Measurements from ENCODE around the gene PABPN1L. TPM values are rescaled to one million over a fixed set of nuclear protein-coding genes. Genes with fewer than 3 reads are reported as not detected.

PABPN1L gene
- total and polyA plus RNA-seq, 2 of the 4 experiments (the other 2 are of a cell fraction): not detected

GRCh38 chr16:88883946-88884345 is 17.5 kb upstream of the PABPN1L start:
- Histone ChIP-seq H4K8ac (ENCODE audit: low read depth in 2 of 2, low read length in 2 of 2) (no peak overlapping the region), H3K4me2 (ENCODE audit: low read depth, low read length) (no peak overlapping the region), H3K27me3 (ENCODE audit: control insufficient read depth, insufficient read depth, low read length) (peaks cover 23% of the 10 kb centered on the region), H3K79me1 (ENCODE audit: low read depth in 1 of 2, low read length in 2 of 2) (no peaks in the 10 kb centered on the region), H3K9me3 (ENCODE audit: control insufficient read depth, insufficient read depth, low read length) (no peaks in the 10 kb centered on the region; the same call in 1 of the 2 replicates), H2AK5ac (ENCODE audit: low read depth, low read length) (no peak overlapping the region), H2AFZ (replicated peaks; ENCODE audit: low read length, poor library complexity) (no peak overlapping the region), H3K56ac (ENCODE audit: extremely low read depth, insufficient read depth, low read length) (no peak overlapping the region), H3K4ac (ENCODE audit: low read depth, low read length) (no peak overlapping the region), H3K36me3 (ENCODE audit: control insufficient read depth, insufficient read depth, low read length) (no peaks in the 10 kb centered on the region), H3K4me1 (ENCODE audit: control insufficient read depth, insufficient read depth, low read length) (peaks cover 8% of the 10 kb centered on the region; the same call in 1 of the 2 replicates), H4K5ac (ENCODE audit: low read depth, low read length) (no peak overlapping the region), H3K4me3 (ENCODE audit: insufficient read depth, low read depth, low read length) (no peak overlapping the region), H4K20me1 (ENCODE audit: insufficient read depth, low read length) (no peaks in the 10 kb centered on the region), H2BK20ac (ENCODE audit: low read depth, low read length) (no peak overlapping the region), H2BK15ac (ENCODE audit: low read depth, low read length) (no peak overlapping the region), H3K23ac (ENCODE audit: low read depth, low read length) (no peak overlapping the region), H2AK9ac (replicated peaks; ENCODE audit: low read depth, low read length, poor library complexity) (no peak overlapping the region), H3K27ac (ENCODE audit: insufficient read depth, low read length) (no peak overlapping the region), H4K91ac (ENCODE audit: insufficient read depth, low read depth, low read length) (no peak overlapping the region), H3K9ac (ENCODE audit: low read depth, low read length) (no peak overlapping the region), H3K9me1 (ENCODE audit: insufficient read depth, low read length) (no peaks in the 10 kb centered on the region), H2BK120ac (ENCODE audit: low read depth, low read length) (no peak overlapping the region), H3K14ac (replicated peaks; ENCODE audit: low read depth, low read length) (no peak overlapping the region), H2BK5ac (ENCODE audit: low read depth, low read length, poor library complexity, severe bottlenecking) (no peak overlapping the region), H3K18ac (ENCODE audit: low read depth, low read length) (no peak overlapping the region)
- no peak for TF ChIP-seq RAD21 (IDR thresholded peaks at IDR 0.05; ENCODE audit: low read length)
- TF ChIP-seq MXI1 (IDR thresholded peaks at IDR 0.05; ENCODE audit: borderline replicate concordance, low read depth, low read length): no peak
- no peak for TF ChIP-seq CTCF (conservative IDR thresholded peaks at IDR 0.05; ENCODE audit: low read depth, low read length)
- TF ChIP-seq RFX5 (IDR thresholded peaks at IDR 0.05; ENCODE audit: low read depth, low read length): no peak
- no peak for TF ChIP-seq CEBPB (IDR thresholded peaks at IDR 0.05; ENCODE audit: low read depth, low read length)
- TF ChIP-seq MAZ (IDR thresholded peaks at IDR 0.05; ENCODE audit: borderline replicate concordance, low read depth, low read length): no peak
- no peak for TF ChIP-seq BHLHE40 (IDR thresholded peaks at IDR 0.05; ENCODE audit: low read depth, low read length)
- ATAC-seq (ENCODE audit: low read depth) (no peak), DNase-seq (no peak)
- WGBS, 2 experiments (ENCODE audit: extremely low coverage in 2 of 2, insufficient read length in 1 of 2): no CpG with 5 or more reads among the region's 11 CpGs
- dilution Hi-C loops (cut with HindIII; ENCODE audit: low sequenced_read_pairs, unreplicated experiment): no loop called here
- BruUV-seq (replicated peaks): no TSS peak
- in situ Hi-C loops (cut with MboI; ENCODE audit: low sequenced_read_pairs): no loop called here
- CTCF ChIA-PET: no interaction called here
- intact Hi-C loops (cut with micrococcal nuclease): no loop called here
- POLR2A ChIA-PET (ENCODE audit: unreplicated experiment): no interaction called here

All from IMR-90 (cell line).